HG03139 (cell line): ENCODE results near the gene DDOST.
"Not testable (repeated sequence)": the region's sequence is repeated elsewhere in the genome, so short reads cannot be mapped to it uniquely, and the experiment has no call there.

ENCODE experiments used
- ATAC-seq: cut with Tn5 transposase; IDR thresholded peaks from one replicate; pipeline ENCODE4 v1.9.1; 2021; ENCODE audit not compliant: unreplicated experiment

The DDOST gene

DNA sequence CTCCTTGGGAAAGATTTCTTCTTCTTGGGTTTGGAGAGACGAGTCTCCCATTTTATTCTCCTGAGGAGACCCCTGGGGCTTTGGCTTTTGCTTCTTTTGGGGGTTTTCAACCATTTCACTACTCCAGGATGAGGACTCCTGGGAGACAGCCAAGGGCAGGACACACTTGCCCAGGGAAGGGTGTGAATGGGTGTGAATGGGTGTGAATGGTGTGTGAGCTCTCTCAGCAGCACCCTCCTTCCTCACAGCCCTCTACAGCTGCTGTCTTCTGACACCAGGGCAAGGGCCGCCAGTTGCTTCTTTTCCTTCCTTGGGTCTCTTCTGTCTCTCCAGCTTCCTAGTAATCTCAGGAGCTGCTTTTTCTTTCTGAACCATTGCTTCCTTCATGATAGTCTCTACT is 32.5 kb upstream of the DDOST start:
- no peak for ATAC-seq

- no peak for ATAC-seq
These were observed 30.7 kb upstream of the DDOST start for GRCh38 chr1:20691872-20692271.

DNA sequence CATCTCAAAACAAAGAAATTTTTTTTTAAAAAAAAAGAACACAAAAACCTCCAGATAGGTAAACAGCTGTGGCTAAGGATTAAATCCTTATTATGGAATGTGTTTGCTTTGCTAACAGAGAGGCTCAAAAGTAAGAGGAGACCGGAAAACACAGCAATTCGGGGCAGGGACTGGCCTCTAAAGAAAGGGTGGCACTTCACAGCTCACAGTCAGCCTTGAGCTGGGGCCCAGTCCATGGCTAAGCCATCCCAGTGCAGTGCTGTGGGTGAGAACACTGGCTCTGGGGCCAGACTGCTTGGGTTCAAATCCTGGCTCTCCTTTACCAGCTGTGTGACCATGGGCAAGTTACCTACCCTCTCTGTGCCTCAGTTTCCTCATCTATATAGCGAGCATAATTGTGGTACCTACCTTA is 28.5 kb upstream of the DDOST start:
- no peak for ATAC-seq

DNA sequence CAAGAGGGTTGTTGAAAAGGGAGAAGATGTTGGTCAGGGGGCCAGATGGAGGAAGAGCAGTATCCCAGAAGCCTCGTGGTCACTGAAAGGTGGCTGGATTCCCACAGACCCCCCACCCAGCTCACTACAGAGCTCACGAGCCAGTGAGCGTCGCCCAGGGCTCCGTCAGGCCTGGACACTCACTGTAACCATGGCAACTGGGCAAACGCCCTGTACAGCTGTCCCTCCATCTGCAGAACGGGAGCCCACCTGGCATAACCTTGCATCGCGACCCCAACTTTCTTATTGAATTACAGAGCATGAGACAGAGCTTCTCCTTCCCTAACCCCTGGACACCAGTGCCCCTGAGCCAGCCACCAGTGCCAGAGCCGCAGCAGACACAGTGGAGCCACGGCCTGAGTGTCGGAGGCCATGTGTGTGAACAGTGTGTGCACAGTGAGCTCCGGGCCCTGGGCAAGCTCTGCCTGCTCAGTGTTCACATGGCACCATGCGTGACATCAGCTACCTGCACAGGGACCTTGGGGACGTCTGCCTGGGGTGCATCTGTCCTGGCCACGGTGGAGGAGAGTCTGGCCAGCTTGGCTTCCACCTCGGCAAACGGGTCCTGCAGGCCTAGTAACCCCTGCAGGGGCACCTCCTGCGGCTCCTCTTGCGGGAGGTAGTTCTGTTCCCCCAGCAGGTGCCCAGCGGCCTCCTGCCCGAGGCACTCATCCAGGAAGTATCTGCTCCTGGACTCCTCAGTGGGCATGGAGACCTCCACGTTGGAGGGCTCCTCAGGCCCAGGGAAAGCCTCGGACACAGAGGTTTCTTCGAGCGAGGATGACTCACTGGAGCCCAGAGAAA is 25.9 kb upstream of the DDOST start:
- no peak for ATAC-seq

GRCh38 chr1:20685741-20686140 is 24.6 kb upstream of the DDOST start:
- ATAC-seq = no peak

DNA sequence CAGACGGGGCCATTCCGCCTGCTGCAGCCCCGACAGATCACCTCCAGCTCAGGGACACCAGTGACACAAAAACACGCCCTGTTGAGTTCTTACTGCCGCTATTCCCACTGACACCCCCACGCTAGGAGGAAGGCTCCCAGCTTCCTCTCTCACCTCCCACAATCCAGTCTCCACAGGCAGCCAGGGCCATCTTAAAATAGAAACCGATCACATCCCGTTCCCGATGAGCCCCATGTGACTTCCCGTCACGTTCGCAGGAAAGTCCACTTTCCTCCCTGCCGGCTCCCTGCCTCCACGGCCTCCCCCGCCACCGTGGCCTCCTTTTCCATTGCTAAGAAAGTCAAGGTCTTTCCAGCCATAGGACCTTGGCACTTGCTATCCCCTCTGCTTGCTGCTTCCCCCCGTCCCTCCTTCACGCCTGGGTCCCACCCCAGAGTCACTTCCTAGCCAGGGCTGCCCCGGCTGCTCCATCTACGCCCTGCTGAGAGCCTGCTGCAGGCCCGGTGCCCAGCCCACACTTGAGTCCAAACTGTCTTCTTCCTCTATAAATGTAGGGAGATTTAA is 24.0 kb upstream of the DDOST start:
- ATAC-seq = no peak

DNA sequence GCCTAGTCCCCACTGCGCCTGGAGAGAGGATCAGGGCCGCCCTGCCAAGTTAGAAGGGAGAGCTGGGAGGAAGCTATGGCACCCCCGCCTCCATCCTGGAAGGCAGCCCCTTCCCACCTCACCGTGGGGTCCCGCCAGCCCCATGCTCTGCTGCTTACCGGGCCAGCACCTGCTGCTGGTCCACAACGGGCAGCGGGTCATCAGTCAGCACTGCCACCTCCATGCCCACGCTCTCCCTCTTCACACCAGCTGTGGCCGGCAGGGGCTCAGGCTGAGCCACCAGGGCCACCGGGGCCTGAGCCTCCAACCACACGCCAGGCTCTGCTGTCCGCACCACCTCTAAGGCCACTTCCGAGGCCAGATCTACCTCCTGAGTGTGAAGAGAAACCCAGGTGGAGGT is 23.5 kb upstream of the DDOST start:
- ATAC-seq = no peak

GRCh38 chr1:20684050-20684620 is 23.0 kb upstream of the DDOST start:
- no peak for ATAC-seq

DNA sequence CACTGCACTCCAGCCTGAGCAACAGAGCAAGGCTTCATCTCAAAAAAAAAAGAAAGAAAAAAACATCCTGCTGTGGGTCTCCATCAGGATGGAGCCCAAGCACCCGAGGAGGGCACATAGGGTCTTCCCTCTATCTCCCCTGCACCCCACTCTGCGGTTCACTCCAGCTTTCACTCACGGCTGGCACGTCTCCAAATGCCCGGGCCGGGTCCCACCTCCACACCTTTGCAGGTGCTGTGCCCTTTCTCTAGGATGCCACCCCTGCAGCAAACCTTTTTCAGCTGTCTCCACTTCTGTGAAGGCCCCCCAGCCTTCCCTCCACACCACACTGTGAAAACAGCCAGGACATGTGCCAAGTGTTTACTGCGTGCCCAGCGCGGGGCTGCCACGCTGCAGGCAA is 22.4 kb upstream of the DDOST start:
- ATAC-seq = no peak

DNA sequence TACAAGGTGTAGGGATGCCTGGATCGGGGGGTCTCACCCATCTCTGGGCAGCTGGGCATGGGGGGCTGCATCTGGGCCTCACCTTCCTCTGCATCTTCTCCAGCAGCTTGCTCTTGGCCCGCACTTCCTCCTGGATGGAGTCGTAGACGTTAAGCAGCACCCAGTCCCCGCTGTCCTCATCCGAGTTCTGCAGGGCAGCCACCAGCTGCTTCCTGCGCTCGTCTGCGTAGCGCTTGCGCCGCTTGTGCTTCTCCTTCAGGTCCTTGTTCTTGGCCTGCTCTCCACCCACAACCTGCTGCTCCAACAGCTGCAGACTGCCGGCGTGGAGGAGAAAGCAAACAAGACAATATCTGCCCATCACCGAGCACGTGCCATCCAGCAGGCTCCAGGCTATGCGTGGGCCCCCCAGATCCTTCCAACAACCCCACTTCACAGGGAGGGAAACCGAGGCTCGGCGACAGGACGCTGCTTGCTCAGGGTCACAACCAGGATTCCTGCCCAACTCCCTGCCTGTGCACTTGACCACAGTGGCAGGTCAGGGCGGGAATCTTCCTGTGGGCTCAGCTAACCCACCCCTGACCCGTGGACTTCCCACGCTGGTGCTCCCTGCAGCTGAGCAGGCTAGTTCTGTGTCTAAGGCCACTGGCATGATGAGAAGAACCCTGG is 21.5 kb upstream of the DDOST start:
- no peak for ATAC-seq

DNA sequence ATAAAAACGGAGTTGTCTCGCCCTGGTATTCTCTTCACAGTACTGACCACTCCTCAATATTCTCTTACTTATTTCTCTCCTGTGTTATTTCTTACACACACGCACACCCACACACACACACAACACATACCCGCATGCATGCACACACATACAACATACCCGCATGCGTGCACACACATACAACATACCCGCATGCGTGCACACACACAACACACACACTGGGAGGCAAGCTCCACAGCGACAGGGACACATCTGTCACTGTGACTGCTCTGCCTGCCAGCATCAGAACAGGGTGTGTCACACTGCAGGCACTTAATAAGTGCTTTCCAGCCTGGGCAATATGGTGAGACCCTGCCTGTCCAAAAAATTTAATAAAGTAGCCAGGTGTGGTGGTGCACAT is 20.8 kb upstream of the DDOST start:
- ATAC-seq = no peak

- ATAC-seq = no peak
These were observed 19.1 kb upstream of the DDOST start for GRCh38 chr1:20680269-20680668.

DNA sequence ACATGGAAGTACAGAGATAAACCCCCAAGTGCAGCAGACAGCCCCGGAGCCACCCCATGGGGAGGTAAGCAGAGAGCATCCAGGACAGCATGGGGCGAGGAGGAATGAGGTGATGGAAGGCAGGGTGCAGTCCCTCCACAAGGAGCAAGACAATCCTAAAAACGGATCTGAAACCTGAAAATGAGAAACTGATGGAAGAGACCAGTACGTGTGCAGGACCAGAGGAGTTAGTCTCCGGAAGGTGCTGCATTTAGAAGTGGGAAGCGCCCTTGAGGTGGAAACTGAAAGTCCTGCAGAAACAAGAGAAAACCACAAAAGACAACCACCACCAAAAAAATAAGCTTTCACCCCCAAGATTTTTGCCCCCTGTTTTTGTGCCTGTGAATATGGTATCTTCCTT is 17.4 kb upstream of the DDOST start:
- no peak for ATAC-seq

DNA sequence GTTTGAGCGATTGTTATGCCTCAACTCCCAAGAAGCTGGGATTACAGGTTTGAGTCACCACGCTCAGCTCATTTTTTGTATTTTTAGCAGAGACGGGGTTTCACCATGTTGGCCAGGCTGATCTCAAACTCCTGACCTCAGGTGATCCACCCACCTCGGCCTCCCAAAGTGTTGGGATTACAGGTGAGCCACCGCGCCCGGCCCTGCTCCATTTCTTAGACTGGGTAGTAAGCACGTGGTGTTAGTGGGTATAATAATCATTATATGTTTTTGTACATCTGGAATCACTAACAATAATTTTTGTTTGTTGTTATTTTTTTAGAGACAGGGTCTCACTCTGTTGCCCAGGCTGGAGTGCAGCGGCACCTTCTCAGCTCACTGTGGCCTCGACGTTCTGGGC is 12.5 kb upstream of the DDOST start:
- not testable (repeated sequence) for ATAC-seq

GRCh38 chr1:20672265-20672632 is 11.1 kb upstream of the DDOST start:
- ATAC-seq = no peak

DNA sequence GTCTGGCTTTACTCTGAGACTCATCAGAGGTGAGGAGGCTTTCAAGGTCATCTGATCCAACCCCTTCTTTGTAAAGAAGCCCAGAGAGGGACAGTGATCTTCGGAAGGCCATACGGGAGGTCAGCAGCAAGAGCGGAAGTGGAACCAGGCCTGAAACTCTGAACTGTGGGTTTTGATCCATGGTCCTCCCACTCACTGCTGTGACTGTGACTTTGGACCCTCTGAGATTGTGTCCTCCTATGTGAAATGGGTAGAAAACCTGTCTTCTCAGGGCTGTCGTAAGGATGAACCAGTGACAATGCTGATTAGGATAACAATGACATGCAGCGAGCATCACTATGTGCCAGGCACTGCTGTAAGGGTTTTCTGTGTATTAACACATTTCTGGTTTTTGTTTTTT is 9.8 kb upstream of the DDOST start:
- no peak for ATAC-seq

DNA sequence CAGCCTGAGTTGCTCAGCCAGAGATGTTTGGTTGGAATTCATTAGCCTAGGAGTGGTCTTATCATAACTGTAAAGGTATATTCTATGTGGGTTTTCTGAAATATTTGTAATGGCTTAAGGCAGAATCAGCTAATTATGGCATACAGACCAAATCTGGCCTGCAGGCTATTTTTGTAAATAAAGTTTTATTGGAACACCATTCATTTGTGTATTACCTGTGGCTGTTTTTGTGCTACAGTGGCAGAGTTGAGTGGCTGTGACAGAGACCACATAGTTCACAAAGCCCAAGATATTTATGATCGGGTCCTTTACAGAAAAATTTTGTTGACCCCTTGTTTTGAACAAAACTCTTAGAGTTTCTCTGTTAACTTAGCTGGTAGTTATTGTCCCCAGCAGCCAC is 7.4 kb upstream of the DDOST start:
- no peak for ATAC-seq

GRCh38 chr1:20666804-20667203 is 5.6 kb upstream of the DDOST start:
- ATAC-seq = no peak

- no peak for ATAC-seq
These were observed 5.0 kb upstream of the DDOST start for GRCh38 chr1:20666146-20666545.

- ATAC-seq = no peak
These were observed 4.6 kb upstream of the DDOST start for GRCh38 chr1:20665726-20666125.

- ATAC-seq = no peak
These were observed 3.0 kb upstream of the DDOST start for GRCh38 chr1:20663969-20664715.
